Transverse colon (tissue), 4 donors: ENCODE results near the gene TMEM222.

Source experiments
- EP300 ChIP-seq: sonication (generic); formaldehyde crosslinking; IDR thresholded peaks from one replicate; pipeline ENCODE4 v1.6.1; 2017; ENCODE audit warnings: antibody characterized with exemption, low read depth
- POLR2A ChIP-seq: fragments of 450-650 bp; IDR thresholded peaks from one replicate; pipeline ENCODE4 v1.6.1; 2016; ENCODE audit warnings: antibody characterized with exemption, mild to moderate bottlenecking, moderate library complexity
- POLR2AphosphoS5 ChIP-seq, 3 donors: sonication (generic); formaldehyde crosslinking; IDR thresholded peaks; one replicate each; pipeline ENCODE4 v1.6.1; 2016; ENCODE audit warnings: antibody characterized with exemption in 3 of 3
- TF ChIP-seq, protein P1 (sequence below), 5 experiments: fragments of 200-600 bp in 3 of 5; fragments of 450-650 bp in 2 of 5; sonication (generic) in 3 of 5; IDR thresholded peaks; 1 replicate in 2 of 5; 2 replicates in 3 of 5; pipeline ENCODE4 v1.5.1; 2016 to 2017; ENCODE audit warnings: antibody characterized with exemption in 5 of 5, inconsistent platforms in 3 of 5, mild to moderate bottlenecking in 2 of 5, moderate library complexity in 1 of 5

DNA sequence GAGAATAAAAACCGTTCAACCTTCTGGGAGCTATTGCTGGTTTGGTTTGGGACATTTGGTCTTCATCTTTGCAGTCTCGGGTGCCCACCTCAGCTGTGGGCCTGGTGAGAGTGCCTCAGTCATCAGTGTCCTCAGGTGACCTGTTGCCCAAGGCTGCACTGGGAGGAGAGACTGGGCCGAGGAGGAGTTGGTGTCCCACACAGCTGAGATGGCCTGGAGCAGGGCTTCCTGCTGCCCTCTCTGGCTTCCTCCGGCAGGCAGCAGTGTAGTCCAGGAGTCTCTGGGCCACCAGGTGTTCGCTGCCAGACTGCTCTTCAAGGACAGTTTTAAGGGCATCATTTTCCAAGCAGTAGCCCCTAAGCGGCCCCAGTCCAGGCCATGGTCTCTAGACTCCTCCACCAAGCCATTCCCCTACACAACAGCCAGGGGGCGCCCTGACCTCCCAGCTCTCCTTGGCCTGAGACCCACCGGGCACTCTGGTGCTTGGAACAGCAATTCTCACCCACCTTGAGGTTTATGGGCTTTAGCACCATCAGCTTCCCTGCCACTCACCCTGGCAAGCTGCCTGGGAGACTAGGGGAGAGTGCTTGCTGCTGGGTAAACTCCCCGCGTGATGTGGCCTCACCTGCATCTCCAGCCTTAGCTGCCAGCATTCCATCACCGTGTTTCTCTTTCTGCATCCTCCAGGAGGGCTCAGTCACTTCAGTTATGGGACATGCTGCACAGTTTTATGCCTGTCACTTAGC is 10.7 kb downstream of the TMEM222 start:
- TF ChIP-seq, protein P1, sequence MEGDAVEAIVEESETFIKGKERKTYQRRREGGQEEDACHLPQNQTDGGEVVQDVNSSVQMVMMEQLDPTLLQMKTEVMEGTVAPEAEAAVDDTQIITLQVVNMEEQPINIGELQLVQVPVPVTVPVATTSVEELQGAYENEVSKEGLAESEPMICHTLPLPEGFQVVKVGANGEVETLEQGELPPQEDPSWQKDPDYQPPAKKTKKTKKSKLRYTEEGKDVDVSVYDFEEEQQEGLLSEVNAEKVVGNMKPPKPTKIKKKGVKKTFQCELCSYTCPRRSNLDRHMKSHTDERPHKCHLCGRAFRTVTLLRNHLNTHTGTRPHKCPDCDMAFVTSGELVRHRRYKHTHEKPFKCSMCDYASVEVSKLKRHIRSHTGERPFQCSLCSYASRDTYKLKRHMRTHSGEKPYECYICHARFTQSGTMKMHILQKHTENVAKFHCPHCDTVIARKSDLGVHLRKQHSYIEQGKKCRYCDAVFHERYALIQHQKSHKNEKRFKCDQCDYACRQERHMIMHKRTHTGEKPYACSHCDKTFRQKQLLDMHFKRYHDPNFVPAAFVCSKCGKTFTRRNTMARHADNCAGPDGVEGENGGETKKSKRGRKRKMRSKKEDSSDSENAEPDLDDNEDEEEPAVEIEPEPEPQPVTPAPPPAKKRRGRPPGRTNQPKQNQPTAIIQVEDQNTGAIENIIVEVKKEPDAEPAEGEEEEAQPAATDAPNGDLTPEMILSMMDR (IDR thresholded peaks at IDR 0.05): peak; percentile 68 to 85 (median 83)
- TF ChIP-seq POLR2A: no peak
- TF ChIP-seq POLR2AphosphoS5 (IDR thresholded peaks at IDR 0.05): no peak
- TF ChIP-seq EP300: no peak
